Esophagus muscularis mucosa (tissue), 4 donors: ENCODE results near the gene TMEM238L. TPM values are rescaled to one million over a fixed set of nuclear protein-coding genes. Genes with fewer than 3 reads are reported as not detected.

Experiments used
- DNase-seq: peaks from one replicate; pipeline ENCODE4 v3.0.0-alpha.2; 2017; ENCODE audit errors: extremely low spot score
- H3K27ac ChIP-seq, 4 donors: fragments of 200-600 bp; sonication (generic); replicated peaks in 1 of 4; 1 replicate in 3 of 4; 2 replicates in 1 of 4; pipeline ENCODE4 v1.5.1; 2016 to 2019; ENCODE audit warnings: mild to moderate bottlenecking in 1 of 4
- H3K27me3 ChIP-seq, 4 donors: fragments of 200-600 bp; sonication (generic); one replicate each; pipeline versions ENCODE4 v1.5.1 to v1.6.0; 2016 to 2019
- H3K36me3 ChIP-seq, 4 donors: fragments of 200-600 bp; sonication (generic); one replicate each; pipeline ENCODE4 v1.5.1; 2016 to 2019
- H3K4me1 ChIP-seq, 4 donors: fragments of 200-600 bp; sonication (generic); one replicate each; pipeline ENCODE4 v1.5.1; 2016 to 2019
- H3K4me3 ChIP-seq, 4 donors: fragments of 200-600 bp; sonication (generic); 1 replicate in 2 of 4; 2 replicates in 2 of 4; pipeline ENCODE4 v1.5.1; 2016 to 2019; ENCODE audit warnings: mild to moderate bottlenecking in 4 of 4, moderate library complexity in 1 of 4
- H3K9me3 ChIP-seq, 4 donors: fragments of 200-600 bp; sonication (generic); 1 replicate in 3 of 4; 2 replicates in 1 of 4; pipeline ENCODE4 v1.5.1; 2016 to 2019
- EP300 ChIP-seq: sonication (generic); formaldehyde crosslinking; IDR thresholded peaks from one replicate; pipeline ENCODE4 v1.6.1; 2017; ENCODE audit warnings: antibody characterized with exemption
- POLR2A ChIP-seq: fragments of 450-650 bp; IDR thresholded peaks from one replicate; pipeline ENCODE4 v1.6.1; 2017; ENCODE audit warnings: antibody characterized with exemption, moderate library complexity, mild to moderate bottlenecking, low read depth
- POLR2AphosphoS5 ChIP-seq, 2 donors: sonication (generic); formaldehyde crosslinking; IDR thresholded peaks; one replicate each; pipeline ENCODE4 v1.6.1; 2017; ENCODE audit warnings: antibody characterized with exemption in 2 of 2
- WGBS: methylation state at CpG from one replicate; pipeline ENCODE4 v1.1.5; 2018; 5-methylcytosine and 5-hydroxymethylcytosine counted together
- intact Hi-C: fragments of 100-400 bp; cut with DNase I; formaldehyde crosslinking; loops from one replicate; pipeline ENCODE4 v1.15.1; 2023
- total RNA-seq, 4 donors: library from RNA; depleted of rRNA; stranded (reverse); fragments of >200 nt; gene quantifications; one replicate each; pipeline versions ENCODE4 v1.1.0 to v1.2.1, GENCODE V29; 2016
- TF ChIP-seq, protein P1 (sequence below), 3 experiments: fragments of 200-600 bp in 2 of 3; fragments of 450-650 bp in 1 of 3; sonication (generic) in 2 of 3; IDR thresholded peaks; one replicate each; pipeline ENCODE4 v1.5.1; 2017 to 2019; ENCODE audit warnings: antibody characterized with exemption in 3 of 3, mild to moderate bottlenecking in 2 of 3, moderate library complexity in 1 of 3

TMEM238L gene
- total RNA-seq, 4 donors from 2014 or later = not detected

DNA sequence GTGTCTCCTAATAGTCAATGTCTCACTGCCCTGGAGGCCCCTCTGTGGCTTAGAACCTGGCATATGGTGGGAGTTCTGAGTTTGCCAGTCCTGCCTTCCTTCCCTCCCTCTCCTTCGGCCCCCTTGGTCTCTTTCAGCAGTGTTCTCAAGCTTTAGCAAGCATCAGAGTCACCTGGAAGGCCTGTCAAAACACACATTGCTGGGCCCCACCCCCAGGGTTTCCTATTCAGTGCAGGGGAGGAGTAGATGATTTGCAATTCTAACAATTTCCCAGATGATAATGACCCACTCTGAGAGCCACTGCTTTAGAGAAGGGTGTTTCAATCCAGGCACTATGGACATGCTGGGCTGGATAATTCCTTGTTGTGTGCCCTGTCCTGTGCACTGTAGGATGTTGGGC, 47.7 kb downstream of the TMEM238L start:
- TF ChIP-seq EP300 = no peak
- no peak for TF ChIP-seq POLR2AphosphoS5 (IDR thresholded peaks at IDR 0.05)
- no peak for TF ChIP-seq POLR2A
- TF ChIP-seq, protein P1, sequence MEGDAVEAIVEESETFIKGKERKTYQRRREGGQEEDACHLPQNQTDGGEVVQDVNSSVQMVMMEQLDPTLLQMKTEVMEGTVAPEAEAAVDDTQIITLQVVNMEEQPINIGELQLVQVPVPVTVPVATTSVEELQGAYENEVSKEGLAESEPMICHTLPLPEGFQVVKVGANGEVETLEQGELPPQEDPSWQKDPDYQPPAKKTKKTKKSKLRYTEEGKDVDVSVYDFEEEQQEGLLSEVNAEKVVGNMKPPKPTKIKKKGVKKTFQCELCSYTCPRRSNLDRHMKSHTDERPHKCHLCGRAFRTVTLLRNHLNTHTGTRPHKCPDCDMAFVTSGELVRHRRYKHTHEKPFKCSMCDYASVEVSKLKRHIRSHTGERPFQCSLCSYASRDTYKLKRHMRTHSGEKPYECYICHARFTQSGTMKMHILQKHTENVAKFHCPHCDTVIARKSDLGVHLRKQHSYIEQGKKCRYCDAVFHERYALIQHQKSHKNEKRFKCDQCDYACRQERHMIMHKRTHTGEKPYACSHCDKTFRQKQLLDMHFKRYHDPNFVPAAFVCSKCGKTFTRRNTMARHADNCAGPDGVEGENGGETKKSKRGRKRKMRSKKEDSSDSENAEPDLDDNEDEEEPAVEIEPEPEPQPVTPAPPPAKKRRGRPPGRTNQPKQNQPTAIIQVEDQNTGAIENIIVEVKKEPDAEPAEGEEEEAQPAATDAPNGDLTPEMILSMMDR (IDR thresholded peaks at IDR 0.05) = no peak
- no peak overlapping the region for H3K4me3 ChIP-seq

DNA sequence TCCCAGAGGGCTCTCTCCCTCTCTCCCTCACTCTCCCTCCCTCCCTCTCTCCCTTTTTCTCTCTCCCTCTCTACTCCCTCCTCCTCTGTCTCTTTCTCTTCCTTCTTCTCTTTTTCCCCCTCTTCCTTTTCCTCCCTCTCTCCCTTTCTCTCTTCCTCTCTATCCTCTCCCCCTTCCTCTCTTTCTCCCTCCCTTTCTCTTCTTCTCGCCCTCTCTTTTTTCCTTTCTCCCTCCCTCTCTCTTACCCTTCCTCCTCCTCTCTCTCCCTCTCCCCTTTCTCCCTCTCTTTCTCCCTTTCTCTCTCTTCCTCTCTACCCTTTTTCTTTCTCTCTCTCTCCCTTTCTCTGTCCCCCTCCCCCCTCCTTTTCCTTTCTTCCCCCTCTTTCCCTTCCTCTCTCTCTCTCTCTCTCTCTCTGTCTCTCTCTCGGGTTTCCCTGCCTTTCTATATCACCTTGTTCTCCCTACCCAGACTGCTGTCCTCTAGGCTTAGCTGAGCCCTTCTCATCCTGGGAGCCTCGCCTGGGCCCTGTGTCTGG, 48.2 kb downstream of the TMEM238L start:
- WGBS = 81% methylated on average over 3 of the region's 3 CpGs

More for the DNA sequence above, 47.7 kb downstream of the TMEM238L start:
- no peak for DNase-seq
- Histone ChIP-seq H3K9me3 (no peaks in the 10 kb centered on the region), H3K36me3 (no peaks in the 10 kb centered on the region), H3K27ac (no peak overlapping the region), H3K27me3 (no peaks in the 10 kb centered on the region), H3K4me1 (no peaks in the 10 kb centered on the region)
- intact Hi-C loops = no loop called here
- WGBS = 69% methylated on average over 1 of the region's 1 CpG

DNA sequence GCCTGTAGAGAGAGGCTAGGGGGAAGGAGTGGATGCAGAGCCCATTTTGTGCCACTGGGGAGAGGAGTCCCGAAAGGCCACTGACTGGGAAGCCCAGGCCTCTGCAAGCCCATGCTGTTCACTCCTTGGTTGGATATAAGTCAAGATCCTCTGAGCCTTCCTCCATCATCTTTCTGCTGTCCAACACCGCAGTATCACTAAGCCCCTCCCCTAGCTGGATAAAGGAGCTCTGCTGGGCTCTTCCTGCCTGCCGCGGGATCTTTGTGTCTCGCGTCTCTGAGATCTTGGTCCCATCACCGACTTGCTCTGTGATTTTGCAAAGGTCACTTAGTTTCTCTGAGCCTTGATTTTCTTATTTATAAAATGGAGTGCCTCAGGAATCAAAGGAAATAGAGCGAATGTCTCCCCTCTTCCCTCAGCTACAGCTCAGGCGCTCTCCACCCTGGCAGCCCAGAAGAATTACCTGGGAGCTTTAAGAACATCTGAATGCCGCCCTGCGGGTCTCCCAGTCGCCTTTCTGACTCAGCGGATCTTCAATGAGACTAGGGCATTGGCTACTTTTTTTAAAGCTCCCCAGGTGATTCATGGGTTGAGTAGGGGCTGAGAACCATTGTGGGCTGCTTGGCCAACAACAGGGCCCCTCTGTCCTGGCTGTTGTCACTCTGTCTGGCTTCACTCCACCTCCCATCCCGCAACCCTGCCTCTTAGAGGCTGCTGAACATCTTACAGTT, 48.9 kb downstream of the TMEM238L start:
- intact Hi-C loops = no loop called here
- no peak for DNase-seq
- no peak overlapping the region for H3K4me3 ChIP-seq
- TF ChIP-seq POLR2AphosphoS5 (IDR thresholded peaks at IDR 0.05) = no peak
- TF ChIP-seq EP300 = no peak
- TF ChIP-seq, protein P1 (IDR thresholded peaks at IDR 0.05) = no peak
- TF ChIP-seq POLR2A = no peak
- H3K36me3 ChIP-seq = no peaks in the 10 kb centered on the region
- no peaks in the 10 kb centered on the region for H3K9me3 ChIP-seq
- 41% methylated on average over 12 of the region's 14 CpGs for WGBS
- no peaks in the 10 kb centered on the region for H3K4me1 ChIP-seq
- no peak overlapping the region for H3K27ac ChIP-seq
- H3K27me3 ChIP-seq = no peaks in the 10 kb centered on the region

More for the DNA sequence above, 48.2 kb downstream of the TMEM238L start:
- no peak for DNase-seq
- H3K36me3 ChIP-seq = no peaks in the 10 kb centered on the region
- intact Hi-C loops = no loop called here
- H3K9me3 ChIP-seq = no peaks in the 10 kb centered on the region
- H3K27ac ChIP-seq = no peak overlapping the region
- H3K4me1 ChIP-seq = no peaks in the 10 kb centered on the region
- H3K27me3 ChIP-seq = no peaks in the 10 kb centered on the region
- no peak for TF ChIP-seq POLR2AphosphoS5 (IDR thresholded peaks at IDR 0.05)
- no peak for TF ChIP-seq EP300
- TF ChIP-seq, protein P1 (IDR thresholded peaks at IDR 0.05) = no peak
- no peak for TF ChIP-seq POLR2A
- H3K4me3 ChIP-seq = no peak overlapping the region

DNA sequence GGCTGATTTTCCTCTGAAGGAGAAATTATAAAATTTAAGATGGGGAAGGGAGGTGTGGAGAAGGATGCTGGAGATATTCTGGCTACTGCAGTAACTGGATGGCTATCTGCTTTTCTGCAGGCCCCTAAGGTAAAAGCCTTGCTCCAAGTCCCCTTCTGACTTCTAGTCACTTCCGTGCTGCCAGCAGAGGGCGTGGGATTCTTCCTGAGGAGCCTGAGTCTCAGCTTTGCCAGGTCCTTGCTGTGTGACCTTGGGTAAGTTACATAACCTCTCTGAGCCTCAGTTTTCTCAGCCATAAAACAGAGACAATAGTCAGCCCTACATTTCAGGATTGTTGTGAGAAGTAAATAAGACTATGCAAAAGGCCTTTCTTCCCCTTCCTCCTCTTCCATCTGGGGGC, 49.8 kb downstream of the TMEM238L start:
- no peak for TF ChIP-seq POLR2A
- TF ChIP-seq, protein P1 (IDR thresholded peaks at IDR 0.05) = peak in 1 of 3 experiments; percentile 7
- Histone ChIP-seq H3K4me1 (no peaks in the 10 kb centered on the region), H3K4me3 (no peak overlapping the region), H3K36me3 (no peaks in the 10 kb centered on the region), H3K27ac (no peak overlapping the region), H3K27me3 (no peaks in the 10 kb centered on the region), H3K9me3 (no peaks in the 10 kb centered on the region)
- WGBS = 25% methylated on average over 2 of the region's 2 CpGs
- intact Hi-C loops = no loop called here
- DNase-seq = no peak
